Prostate gland (tissue), 2 donors: ENCODE results near the gene ELMO1.

Experiments used
- POLR2A ChIP-seq: fragments of 450-650 bp; IDR thresholded peaks from one replicate; pipeline ENCODE4 v1.6.1; 2016; ENCODE audit warnings: antibody characterized with exemption, mild to moderate bottlenecking
- POLR2AphosphoS5 ChIP-seq: sonication (generic); formaldehyde crosslinking; IDR thresholded peaks from one replicate; pipeline ENCODE4 v1.6.1; 2017; ENCODE audit warnings: antibody characterized with exemption
- TF ChIP-seq, protein P1 (sequence below), 4 experiments: fragments of 200-600 bp in 2 of 4; fragments of 450-650 bp in 2 of 4; sonication (generic) in 2 of 4; IDR thresholded peaks; 1 replicate in 3 of 4; 2 replicates in 1 of 4; pipeline ENCODE4 v1.5.1; 2016 to 2019; ENCODE audit warnings: antibody characterized with exemption in 4 of 4, mild to moderate bottlenecking in 2 of 4, moderate library complexity in 2 of 4

DNA sequence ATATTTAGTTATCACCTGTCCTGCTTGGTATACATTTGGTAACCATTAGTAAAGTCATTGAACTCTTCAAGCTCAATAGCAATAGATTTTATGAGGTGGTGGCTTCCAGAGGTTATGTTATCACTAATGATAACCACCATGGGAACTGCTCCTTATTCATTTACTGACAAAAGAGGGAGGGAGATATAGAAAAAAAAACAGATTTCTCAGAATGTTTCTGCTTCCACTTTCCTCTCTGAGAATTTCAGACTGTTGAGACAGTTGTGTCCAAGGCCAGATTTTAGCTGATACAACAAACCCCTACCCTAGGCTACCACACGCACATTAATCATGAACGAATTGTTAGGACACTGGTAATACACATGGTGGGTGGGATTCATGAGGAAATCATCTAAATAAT lies 570.4 kb downstream of the ELMO1 start:
- TF ChIP-seq, protein P1, sequence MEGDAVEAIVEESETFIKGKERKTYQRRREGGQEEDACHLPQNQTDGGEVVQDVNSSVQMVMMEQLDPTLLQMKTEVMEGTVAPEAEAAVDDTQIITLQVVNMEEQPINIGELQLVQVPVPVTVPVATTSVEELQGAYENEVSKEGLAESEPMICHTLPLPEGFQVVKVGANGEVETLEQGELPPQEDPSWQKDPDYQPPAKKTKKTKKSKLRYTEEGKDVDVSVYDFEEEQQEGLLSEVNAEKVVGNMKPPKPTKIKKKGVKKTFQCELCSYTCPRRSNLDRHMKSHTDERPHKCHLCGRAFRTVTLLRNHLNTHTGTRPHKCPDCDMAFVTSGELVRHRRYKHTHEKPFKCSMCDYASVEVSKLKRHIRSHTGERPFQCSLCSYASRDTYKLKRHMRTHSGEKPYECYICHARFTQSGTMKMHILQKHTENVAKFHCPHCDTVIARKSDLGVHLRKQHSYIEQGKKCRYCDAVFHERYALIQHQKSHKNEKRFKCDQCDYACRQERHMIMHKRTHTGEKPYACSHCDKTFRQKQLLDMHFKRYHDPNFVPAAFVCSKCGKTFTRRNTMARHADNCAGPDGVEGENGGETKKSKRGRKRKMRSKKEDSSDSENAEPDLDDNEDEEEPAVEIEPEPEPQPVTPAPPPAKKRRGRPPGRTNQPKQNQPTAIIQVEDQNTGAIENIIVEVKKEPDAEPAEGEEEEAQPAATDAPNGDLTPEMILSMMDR (IDR thresholded peaks at IDR 0.05), result no peak
- no peak for TF ChIP-seq POLR2AphosphoS5
- TF ChIP-seq POLR2A, result no peak
